K562 (cell line): ENCODE data around the gene GZMM. TPM values are rescaled to one million over a fixed set of nuclear protein-coding genes. Genes with fewer than 3 reads are reported as not detected.

Experiments
- ATAC-seq: fragments of 200-7000 bp; cut with Tn5 transposase; 3 replicates; pipeline ENCODE4 v1.9.1; 2020; ENCODE audit warnings: moderate library complexity
- BruUV-seq: library from RNA; stranded (reverse); fragments of 400-500 nt; replicated peaks from 2 replicates; lab custom pipeline; 2021; lab: Mats Ljungman, UMichigan
- CTCF ChIA-PET: fragments of 300-600 bp; formaldehyde crosslinking; extraction: SDS; loops from one replicate; lab custom pipeline; 2021; ENCODE audit warnings: low intra/inter-chr PET ratio; lab: Yijun Ruan, JAX
- POLR2A ChIA-PET: fragments of 300-600, 350-650 bp; sonication (Branson Sonifier 250); formaldehyde crosslinking; extraction: SDS; loops from one replicate; lab custom pipeline; 2021; ENCODE audit warnings: antibody characterized with exemption, inconsistent platforms; lab: Yijun Ruan, JAX
- DNase-seq, 4 experiments: peaks; one replicate each; pipeline versions ENCODE4 v3.0.0 to v3.0.0-alpha.2; 2011 to 2018; ENCODE audit warnings: low spot score in 3 of 4, mixed read lengths in 3 of 4; ENCODE audit errors: extremely low read depth in 1 of 4
- FAIRE-seq: peaks from 2 replicates; lab custom pipeline; 2011; peaks lifted over from hg19 to GRCh38; lab: Jason Lieb, UNC
- H2AFZ ChIP-seq: 2 replicates; pipeline ENCODE4 v1.6.0; 2011; ENCODE audit warnings: low read depth, low read length, control low read depth, inconsistent platforms
- H3K27ac ChIP-seq: fragments of 200-600 bp; 3 replicates; pipeline ENCODE4 v1.8.0; 2011; ENCODE audit warnings: low read depth, mild to moderate bottlenecking, control low read depth, inconsistent platforms, low read length, moderate library complexity, mixed read lengths; ENCODE audit errors: extremely low read depth
- H3K27me3 ChIP-seq, 2 experiments: fragments of 300-600 bp in 1 of 2; 2 replicates in 1 of 2; 3 replicates in 1 of 2; pipeline versions ENCODE4 v1.6.0 to v1.8.0; 2011; ENCODE audit warnings: inconsistent platforms in 2 of 2, low read length in 2 of 2, mild to moderate bottlenecking in 1 of 2, mixed read lengths in 1 of 2, moderate library complexity in 1 of 2; ENCODE audit not compliant: control insufficient read depth in 2 of 2, insufficient read depth in 2 of 2
- H3K36me3 ChIP-seq: fragments of 300-600 bp; 3 replicates; pipeline ENCODE4 v1.8.0; 2011; ENCODE audit warnings: mild to moderate bottlenecking, low read length, inconsistent platforms; ENCODE audit not compliant: control insufficient read depth, insufficient read depth
- H3K4me1 ChIP-seq, 2 experiments: fragments of 200-600 bp in 1 of 2; replicated peaks in 1 of 2; 2 replicates in 1 of 2; 3 replicates in 1 of 2; pipeline versions ENCODE4 v1.5.1 to v1.8.0; 2011; ENCODE audit warnings: inconsistent platforms in 2 of 2, low read length in 2 of 2, mild to moderate bottlenecking in 1 of 2, mixed read lengths in 1 of 2, moderate library complexity in 1 of 2; ENCODE audit not compliant: control insufficient read depth in 2 of 2, insufficient read depth in 2 of 2
- H3K4me2 ChIP-seq: 2 replicates; pipeline ENCODE4 v1.6.1; 2011; ENCODE audit warnings: low read length, control low read depth, inconsistent platforms, mixed read lengths; ENCODE audit not compliant: insufficient read depth
- H3K4me3 ChIP-seq: fragments of 200-600 bp; sonication (generic), shearing (Covaris generic); 2 replicates; pipeline ENCODE4 v1.5.1; 2016; ENCODE audit warnings: control low read depth, inconsistent platforms
- H3K79me2 ChIP-seq: fragments of 200-600 bp; 3 replicates; pipeline ENCODE4 v1.8.0; 2011; ENCODE audit warnings: low read length, inconsistent platforms; ENCODE audit not compliant: control insufficient read depth, insufficient read depth
- H3K9ac ChIP-seq, 2 experiments: 2 replicates each; pipeline versions ENCODE4 v1.6.0 to v1.6.1; 2011; ENCODE audit warnings: low read depth in 2 of 2, low read length in 2 of 2, control low read depth in 1 of 2, inconsistent platforms in 1 of 2, mild to moderate bottlenecking in 1 of 2, mixed read lengths in 1 of 2; ENCODE audit not compliant: insufficient read depth in 1 of 2
- H3K9me1 ChIP-seq: one replicate; pipeline ENCODE4 v1.6.0; 2011; ENCODE audit warnings: inconsistent platforms, mild to moderate bottlenecking, low read length, moderate library complexity; ENCODE audit not compliant: control insufficient read depth, insufficient read depth
- H3K9me3 ChIP-seq: replicated peaks from 2 replicates; pipeline ENCODE4 v1.5.1; 2011; ENCODE audit warnings: low read depth, low read length, inconsistent platforms; ENCODE audit not compliant: control insufficient read depth, insufficient read depth
- H4K20me1 ChIP-seq: replicated peaks from 2 replicates; pipeline ENCODE4 v1.6.1; 2011; ENCODE audit warnings: low read length, inconsistent platforms, mixed read lengths; ENCODE audit not compliant: control insufficient read depth, insufficient read depth
- HDAC6 ChIP-seq: IDR thresholded peaks from 2 replicates; pipeline ENCODE4 v1.6.1; 2012; ENCODE audit warnings: low read depth, mild to moderate bottlenecking, control low read depth, inconsistent platforms, low read length, moderate library complexity
- HOXB6 ChIP-seq: fragments of 250-450 bp; sonication (Bioruptor Pico); IDR thresholded peaks from 2 replicates; pipeline ENCODE4 v1.5.1; 2022; ENCODE audit warnings: mild to moderate bottlenecking, borderline replicate concordance
- JUND ChIP-seq, 2 experiments: IDR thresholded peaks; 2 replicates in 1 of 2; 3 replicates in 1 of 2; pipeline ENCODE4 v1.6.1; 2011; ENCODE audit warnings: borderline replicate concordance in 2 of 2, low read depth in 2 of 2, low read length in 2 of 2, improper control_type of control experiment in 1 of 2, missing biosample characterization in 1 of 2, missing genetic modification characterization in 1 of 2, missing genetic modification reagents in 1 of 2
- KAT7 ChIP-seq: sonication (generic); formaldehyde crosslinking; IDR thresholded peaks from 2 replicates; pipeline ENCODE4 v1.8.0; 2022; ENCODE audit warnings: missing genetic modification reagents, mild to moderate bottlenecking, borderline replicate concordance
- MYC ChIP-seq, 2 experiments: fragments of 250-450 bp in 1 of 2; sonication (Bioruptor Pico) in 1 of 2; IDR thresholded peaks; 2 replicates each; pipeline versions ENCODE4 v1.5.1 to v1.6.1; 2012 to 2021; ENCODE audit warnings: low read depth in 2 of 2, borderline replicate concordance in 1 of 2, improper control_type of control experiment in 1 of 2, low read length in 1 of 2, mild to moderate bottlenecking in 1 of 2, moderate library complexity in 1 of 2
- PCBP2 ChIP-seq: fragments of 200-400 bp; formaldehyde crosslinking; IDR thresholded peaks from 2 replicates; pipeline ENCODE4 v1.6.1; 2018; ENCODE audit warnings: low read length, low read depth, mild to moderate bottlenecking, moderate library complexity; ENCODE audit not compliant: poor library complexity, severe bottlenecking
- PML ChIP-seq: IDR thresholded peaks from 2 replicates; pipeline ENCODE4 v1.6.1; 2012; ENCODE audit warnings: low read length, inconsistent platforms
- PRMT5 ChIP-seq: sonication (generic); formaldehyde crosslinking; IDR thresholded peaks from 2 replicates; pipeline ENCODE4 v1.5.0; 2020; ENCODE audit warnings: missing genetic modification reagents
- THRAP3 ChIP-seq: fragments of 450-650 bp; IDR thresholded peaks from 2 replicates; pipeline ENCODE4 v1.6.1; 2016; ENCODE audit warnings: mild to moderate bottlenecking, inconsistent platforms, borderline replicate concordance
- ZBTB7A ChIP-seq: IDR thresholded peaks from 2 replicates; pipeline ENCODE4 v1.6.1; 2011; ENCODE audit warnings: low read depth, mild to moderate bottlenecking, low read length, moderate library complexity, borderline replicate concordance; ENCODE audit not compliant: control insufficient read depth
- ZNF24 ChIP-seq: fragments of 450-650 bp; IDR thresholded peaks from 2 replicates; pipeline ENCODE4 v1.6.1; 2016
- ZNF77 ChIP-seq: fragments of 250-450 bp; sonication (Bioruptor Pico); IDR thresholded peaks from 2 replicates; pipeline ENCODE4 v1.5.0; 2020
- WGBS: fragments of 100-300 bp; shearing (Covaris generic); methylation state at CpG from one replicate; pipeline ENCODE4 v1.1.6; 2016; ENCODE audit warnings: low coverage, mixed read lengths; ENCODE audit not compliant: insufficient coverage; ENCODE audit errors: missing lambda C conversion rate; 5-methylcytosine and 5-hydroxymethylcytosine counted together
- in situ Hi-C: fragments of 300-500 bp; cut with MboI; formaldehyde crosslinking; loops from 4 replicates; pipeline ENCODE4 v1.15.0; 2018; ENCODE audit warnings: inconsistent platforms, mixed read lengths
- intact Hi-C: fragments of 100-400 bp; cut with micrococcal nuclease; formaldehyde crosslinking; loops from 2 replicates; pipeline ENCODE4 v1.14.2; 2022
- polyA plus RNA-seq, 8 experiments: library from polyadenylated mRNA; depleted of rRNA in 4 of 8; stranded (reverse) in 5 of 8; unstranded in 3 of 8; fragments of >200 nt; fragmentation: Nextera tagmentation in 2 of 8; fragmentation: Illumina TruSeq in 1 of 8; extraction: Ambion mirVana in 2 of 8; extraction: Trizol in 1 of 8; gene quantifications; 2 replicates each; pipeline versions ENCODE4 v1.2.1 to v1.2.3, GENCODE V29; 2011 to 2014; ENCODE audit warnings: inconsistent platforms in 1 of 8, missing spikeins in 1 of 8
- total RNA-seq, 7 experiments: library from RNA; depleted of rRNA in 6 of 7; stranded (reverse); fragments of >200 nt in 6 of 7; fragmentation: Illumina TruSeq in 2 of 7; extraction: Trizol in 2 of 7; gene quantifications; 2 replicates each; pipeline versions ENCODE4 v1.2.1 to v1.2.3, GENCODE V29; 2011 to 2021; ENCODE audit warnings: low replicate concordance in 1 of 7
- TF ChIP-seq, protein P1 (sequence below): fragments of 200-800 bp; sonication (Bioruptor generic); IDR thresholded peaks from 2 replicates; pipeline ENCODE4 v1.6.1; 2016; ENCODE audit warnings: missing genetic modification characterization, missing compliant biosample characterization

The GZMM gene
- total and polyA plus RNA-seq, 9 of the 15 experiments (the other 6 are each of a cell fraction or from before 2014, with no cell fraction given) = 0.08 to 2.6 (median 0.70) TPM; not detected in 2

DNA sequence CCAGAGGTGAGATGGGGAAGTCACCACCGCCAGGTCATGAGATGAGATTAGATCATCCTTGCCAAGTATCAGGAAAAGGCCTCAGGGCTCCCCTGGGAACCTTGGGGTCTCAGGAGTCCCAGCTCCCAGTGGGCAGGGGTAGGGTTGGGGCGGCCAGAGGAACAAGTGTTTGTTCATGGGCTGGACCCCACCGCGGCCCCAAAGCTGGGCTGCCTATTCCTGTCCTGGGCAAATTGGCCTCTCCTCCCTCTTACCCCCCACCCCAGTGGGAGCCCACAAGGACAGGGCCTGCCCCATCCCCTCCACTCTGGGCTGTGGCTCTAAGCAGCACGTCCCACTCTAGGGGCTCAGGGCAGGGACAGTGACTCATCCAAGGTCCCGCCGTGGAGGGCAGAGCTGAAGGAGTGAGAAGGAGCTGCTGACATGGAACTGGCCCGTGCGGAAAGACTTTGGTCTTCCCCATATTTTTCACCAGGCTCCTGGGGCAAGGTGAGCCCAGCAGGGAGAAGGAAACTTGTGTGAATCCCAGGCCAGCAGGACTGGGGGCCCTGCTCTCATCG is 41.8 kb downstream of the GZMM start (continued):
- TF ChIP-seq KAT7 (CRISPR knock-in tag) = peak; percentile 54; the same call in 1 of the 2 replicates

DNA sequence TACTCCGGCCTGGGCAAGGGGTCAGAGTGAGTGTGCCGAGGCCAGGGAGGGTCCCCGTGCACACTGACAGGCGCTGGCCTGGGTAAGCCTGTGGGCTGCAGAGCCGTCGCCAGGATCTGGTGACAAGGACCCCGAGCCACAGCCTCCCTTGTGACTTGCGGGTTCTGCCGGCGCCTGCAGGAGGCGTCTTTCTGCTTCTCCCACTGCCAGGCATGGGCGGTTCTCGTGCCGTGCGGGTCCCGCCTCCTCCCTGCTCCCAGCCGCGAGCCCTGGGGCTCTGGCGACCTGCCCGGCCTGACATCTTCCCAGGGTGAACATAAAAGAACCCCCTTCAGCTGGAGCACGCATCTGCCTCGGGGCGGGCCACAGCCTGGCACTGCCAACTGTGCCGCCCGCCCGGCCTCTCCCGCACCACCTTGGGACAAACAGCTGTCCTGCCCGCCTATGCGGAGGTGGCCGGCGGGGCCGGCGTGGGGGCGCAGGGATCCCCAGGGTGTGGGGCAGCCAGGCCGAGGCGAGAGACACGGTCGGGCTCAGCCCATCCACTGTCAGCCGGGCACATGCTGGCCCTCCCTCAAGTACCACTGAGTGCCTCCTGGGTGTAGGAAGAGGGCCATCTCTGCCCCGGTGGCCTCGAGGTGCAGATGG is 44.4 kb downstream of the GZMM start:
- H4K20me1 ChIP-seq = peaks cover 21% of the 10 kb centered on the region
- no peak overlapping the region for H3K9ac ChIP-seq
- intact Hi-C loops = loop anchor here (10.0 kb wide), 2 partner anchors 53 to 147 kb away; partner anchors contain the start of gene CDC34
- POLR2A ChIA-PET = no interaction called here
- DNase-seq (peak; percentile 39 to 76 (median 48)), FAIRE-seq (peak; percentile 44), ATAC-seq (peak; percentile 61)
- no peaks in the 10 kb centered on the region for H3K9me3 ChIP-seq
- H3K4me2 ChIP-seq = no peak overlapping the region
- no peak overlapping the region for H3K27ac ChIP-seq
- peaks cover 0 to 13% of the 10 kb centered on the region in 2 experiments; a peak in 2 of 5 replicates for H3K27me3 ChIP-seq
- no TSS peak for BruUV-seq
- no peaks in the 10 kb centered on the region for H3K9me1 ChIP-seq
- in situ Hi-C loops = no loop called here
- H3K4me3 ChIP-seq = no peak overlapping the region
- WGBS = 41% methylated on average over 27 of the region's 41 CpGs
- CTCF ChIA-PET = interaction anchor here (0.5 kb wide), 1 partner anchor 393 kb away, joined by 3 read pairs; no protein-coding TSS in a partner anchor
- H3K4me1 ChIP-seq = peaks cover 3 to 89% of the 10 kb centered on the region in 2 experiments; a peak in 3 of 5 replicates
- no peak overlapping the region for H2AFZ ChIP-seq
- peaks cover 5% of the 10 kb centered on the region; the same call in 1 of the 3 replicates for H3K36me3 ChIP-seq
- no peaks in the 10 kb centered on the region for H3K79me2 ChIP-seq
- no peak for TF ChIP-seq PML
- TF ChIP-seq PRMT5 (CRISPR knock-in tag) = no peak
- TF ChIP-seq ZNF24 = no peak
- TF ChIP-seq HOXB6 (CRISPR knock-in tag) = no peak
- no peak for TF ChIP-seq PCBP2
- TF ChIP-seq THRAP3 = no peak
- TF ChIP-seq ZNF77 (CRISPR knock-in tag) = no peak
- TF ChIP-seq HDAC6 = no peak
- no peak for TF ChIP-seq JUND (IDR thresholded peaks at IDR 0.05; ENCODE audit: borderline replicate concordance, low read depth, low read length)
- TF ChIP-seq JUND (tag; IDR thresholded peaks at IDR 0.05; ENCODE audit: borderline replicate concordance, low read depth, low read length) = no peak
- TF ChIP-seq, protein P1, sequence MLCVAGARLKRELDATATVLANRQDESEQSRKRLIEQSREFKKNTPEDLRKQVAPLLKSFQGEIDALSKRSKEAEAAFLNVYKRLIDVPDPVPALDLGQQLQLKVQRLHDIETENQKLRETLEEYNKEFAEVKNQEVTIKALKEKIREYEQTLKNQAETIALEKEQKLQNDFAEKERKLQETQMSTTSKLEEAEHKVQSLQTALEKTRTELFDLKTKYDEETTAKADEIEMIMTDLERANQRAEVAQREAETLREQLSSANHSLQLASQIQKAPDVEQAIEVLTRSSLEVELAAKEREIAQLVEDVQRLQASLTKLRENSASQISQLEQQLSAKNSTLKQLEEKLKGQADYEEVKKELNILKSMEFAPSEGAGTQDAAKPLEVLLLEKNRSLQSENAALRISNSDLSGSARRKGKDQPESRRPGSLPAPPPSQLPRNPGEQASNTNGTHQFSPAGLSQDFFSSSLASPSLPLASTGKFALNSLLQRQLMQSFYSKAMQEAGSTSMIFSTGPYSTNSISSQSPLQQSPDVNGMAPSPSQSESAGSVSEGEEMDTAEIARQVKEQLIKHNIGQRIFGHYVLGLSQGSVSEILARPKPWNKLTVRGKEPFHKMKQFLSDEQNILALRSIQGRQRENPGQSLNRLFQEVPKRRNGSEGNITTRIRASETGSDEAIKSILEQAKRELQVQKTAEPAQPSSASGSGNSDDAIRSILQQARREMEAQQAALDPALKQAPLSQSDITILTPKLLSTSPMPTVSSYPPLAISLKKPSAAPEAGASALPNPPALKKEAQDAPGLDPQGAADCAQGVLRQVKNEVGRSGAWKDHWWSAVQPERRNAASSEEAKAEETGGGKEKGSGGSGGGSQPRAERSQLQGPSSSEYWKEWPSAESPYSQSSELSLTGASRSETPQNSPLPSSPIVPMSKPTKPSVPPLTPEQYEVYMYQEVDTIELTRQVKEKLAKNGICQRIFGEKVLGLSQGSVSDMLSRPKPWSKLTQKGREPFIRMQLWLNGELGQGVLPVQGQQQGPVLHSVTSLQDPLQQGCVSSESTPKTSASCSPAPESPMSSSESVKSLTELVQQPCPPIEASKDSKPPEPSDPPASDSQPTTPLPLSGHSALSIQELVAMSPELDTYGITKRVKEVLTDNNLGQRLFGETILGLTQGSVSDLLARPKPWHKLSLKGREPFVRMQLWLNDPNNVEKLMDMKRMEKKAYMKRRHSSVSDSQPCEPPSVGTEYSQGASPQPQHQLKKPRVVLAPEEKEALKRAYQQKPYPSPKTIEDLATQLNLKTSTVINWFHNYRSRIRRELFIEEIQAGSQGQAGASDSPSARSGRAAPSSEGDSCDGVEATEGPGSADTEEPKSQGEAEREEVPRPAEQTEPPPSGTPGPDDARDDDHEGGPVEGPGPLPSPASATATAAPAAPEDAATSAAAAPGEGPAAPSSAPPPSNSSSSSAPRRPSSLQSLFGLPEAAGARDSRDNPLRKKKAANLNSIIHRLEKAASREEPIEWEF (CRISPR knock-in tag) = no peak
- peak; percentile 62; the same call in 1 of the 2 replicates for TF ChIP-seq ZBTB7A
- TF ChIP-seq MYC (IDR thresholded peaks at IDR 0.05; ENCODE audit: low read depth, low read length) = no peak
- no peak for TF ChIP-seq MYC (CRISPR knock-in tag; IDR thresholded peaks at IDR 0.05; ENCODE audit: borderline replicate concordance, low read depth)
